AG09319 (cell line): ENCODE measurements around the gene ARFGEF3.

Experiments used
- DNase-seq: peaks from one replicate; pipeline ENCODE4 v3.0.0-alpha.2; 2010; ENCODE audit warnings: low read depth; ENCODE audit errors: extremely low read depth
- CTCF ChIP-seq: IDR thresholded peaks from 2 replicates; pipeline ENCODE4 v1.5.1; 2011; ENCODE audit warnings: low read depth, mild to moderate bottlenecking, inconsistent platforms, low read length, moderate library complexity

The ARFGEF3 gene

GRCh38 chr6:138334000-138334399, 172.3 kb downstream of the ARFGEF3 start:
- TF ChIP-seq CTCF: no peak
- no peak for DNase-seq

- TF ChIP-seq CTCF: no peak
- DNase-seq: no peak
Measured at GRCh38 chr6:138334963-138335362, 173.2 kb downstream of the ARFGEF3 start.

- no peak for DNase-seq
- no peak for TF ChIP-seq CTCF
Measured at GRCh38 chr6:138336221-138336620, 174.5 kb downstream of the ARFGEF3 start.

GRCh38 chr6:138337076-138337475, 175.3 kb downstream of the ARFGEF3 start:
- no peak for DNase-seq
- no peak for TF ChIP-seq CTCF

GRCh38 chr6:138339024-138339423, 177.3 kb downstream of the ARFGEF3 start:
- TF ChIP-seq CTCF: no peak
- no peak for DNase-seq

- DNase-seq: no peak
- no peak for TF ChIP-seq CTCF
Measured at GRCh38 chr6:138341176-138341575, 179.4 kb downstream of the ARFGEF3 start.

- no peak for TF ChIP-seq CTCF
- DNase-seq: no peak
Measured at GRCh38 chr6:138343112-138343511, 181.4 kb downstream of the ARFGEF3 start.
